Hippocampal formation (tissue), 2 donors: ENCODE measurements around the gene TSPEAR.
"Not testable (repeated sequence)": the region's sequence is repeated elsewhere in the genome, so short reads cannot be mapped to it uniquely, and the experiment has no call there.

Experiments used
- DNase-seq, 2 donors: peaks; one replicate each; lab custom pipeline; 2025; lab: John Stamatoyannopoulos, UW

The TSPEAR gene

GRCh38 chr21:44603911-44604310 lies 107.5 kb downstream of the TSPEAR start:
- DNase-seq = no peak

GRCh38 chr21:44603109-44603875 lies 108.1 kb downstream of the TSPEAR start:
- DNase-seq = no peak

GRCh38 chr21:44602463-44602850 lies 108.9 kb downstream of the TSPEAR start:
- no peak for DNase-seq

GRCh38 chr21:44601596-44602462 lies 109.5 kb downstream of the TSPEAR start:
- DNase-seq = no peak

- not testable (repeated sequence) for DNase-seq
These were observed 110.3 kb downstream of the TSPEAR start for GRCh38 chr21:44601091-44601490.

- not testable (repeated sequence) for DNase-seq
These were observed 111.0 kb downstream of the TSPEAR start, which contains the start of gene KRTAP10-7 for GRCh38 chr21:44600118-44600978. TSS of gene KRTAP10-7 (plus strand) at chr21:44600597. CDS start at chr21:44600622, 25 bp downstream.

GRCh38 chr21:44599264-44600029 lies 111.9 kb downstream of the TSPEAR start:
- no peak for DNase-seq

- no peak for DNase-seq
These were observed 113.3 kb downstream of the TSPEAR start for GRCh38 chr21:44598061-44598460.

- DNase-seq = no peak
These were observed 115.2 kb downstream of the TSPEAR start for GRCh38 chr21:44596068-44596725.

GRCh38 chr21:44595524-44595923 lies 115.8 kb downstream of the TSPEAR start:
- no peak for DNase-seq

GRCh38 chr21:44594406-44594916 lies 116.9 kb downstream of the TSPEAR start:
- DNase-seq = no peak

GRCh38 chr21:44593598-44594405 lies 117.6 kb downstream of the TSPEAR start:
- no peak for DNase-seq

- no peak for DNase-seq
These were observed 118.7 kb downstream of the TSPEAR start, which contains the start of gene KRTAP10-6 for GRCh38 chr21:44592446-44593311. TSS of gene KRTAP10-6 (minus strand) at chr21:44592505. CDS start at chr21:44592484, 21 bp downstream.

GRCh38 chr21:44591801-44592130 lies 119.6 kb downstream of the TSPEAR start:
- DNase-seq = not testable (repeated sequence)

GRCh38 chr21:44590897-44591800 lies 120.2 kb downstream of the TSPEAR start:
- not testable (repeated sequence) for DNase-seq

- no peak for DNase-seq
These were observed 121.1 kb downstream of the TSPEAR start for GRCh38 chr21:44590311-44590721.

GRCh38 chr21:44589586-44590305 lies 121.6 kb downstream of the TSPEAR start:
- DNase-seq = no peak
